RWPE2 (cell line): ENCODE data around the gene HIVEP3.

Source experiments
- ATAC-seq: fragments of 200-7000 bp; cut with Tn5 transposase; 3 replicates; pipeline ENCODE4 v1.9.1; 2021; ENCODE audit warnings: low read depth
- DNase-seq: peaks from one replicate; pipeline ENCODE4 v3.0.0-alpha.2; 2020; ENCODE audit warnings: low spot score
- H3K27ac ChIP-seq: fragments of 450-650 bp; 2 replicates; pipeline ENCODE4 v1.5.1; 2017; ENCODE audit warnings: mild to moderate bottlenecking; ENCODE audit not compliant: poor library complexity, severe bottlenecking
- H3K27me3 ChIP-seq: fragments of 250-450 bp; sonication (Bioruptor Pico); 2 replicates; pipeline ENCODE4 v1.5.1; 2021; ENCODE audit warnings: mild to moderate bottlenecking, moderate library complexity; ENCODE audit not compliant: insufficient read depth, poor library complexity, severe bottlenecking
- H3K36me3 ChIP-seq: fragments of 250-450 bp; sonication (Bioruptor Pico); 2 replicates; pipeline ENCODE4 v1.5.1; 2020; ENCODE audit warnings: low read depth, mild to moderate bottlenecking, moderate library complexity
- H3K4me1 ChIP-seq: fragments of 250-450 bp; sonication (Bioruptor Pico); 2 replicates; pipeline ENCODE4 v1.5.1; 2021; ENCODE audit warnings: mild to moderate bottlenecking, moderate library complexity; ENCODE audit not compliant: insufficient read depth, poor library complexity, severe bottlenecking
- H3K4me3 ChIP-seq: fragments of 250-450 bp; sonication (Bioruptor Pico); 2 replicates; pipeline ENCODE4 v1.5.1; 2021; ENCODE audit warnings: mild to moderate bottlenecking, moderate library complexity; ENCODE audit not compliant: severe bottlenecking
- H3K9me3 ChIP-seq: fragments of 250-450 bp; sonication (Bioruptor Pico); 2 replicates; pipeline ENCODE4 v1.5.1; 2021; ENCODE audit warnings: mild to moderate bottlenecking, moderate library complexity; ENCODE audit not compliant: severe bottlenecking
- CTCF ChIP-seq: fragments of 450-650 bp; IDR thresholded peaks from one replicate; pipeline ENCODE4 v1.5.1; 2017; ENCODE audit warnings: mild to moderate bottlenecking, moderate library complexity; ENCODE audit not compliant: poor library complexity, severe bottlenecking

HIVEP3 gene

GRCh38 chr1:41500781-41501518, 417.8 kb downstream of the HIVEP3 start:
- ATAC-seq (peak; percentile 5), DNase-seq (no peak)
- H3K4me1 ChIP-seq = peaks cover 56% of the 10 kb centered on the region
- H3K27ac ChIP-seq = peak overlapping the region; percentile 71
- H3K4me3 ChIP-seq = no peak overlapping the region
- H3K27me3 ChIP-seq = no peaks in the 10 kb centered on the region
- no peak for TF ChIP-seq CTCF
- H3K9me3 ChIP-seq = no peaks in the 10 kb centered on the region
- no peaks in the 10 kb centered on the region for H3K36me3 ChIP-seq

GRCh38 chr1:41500378-41500777, 418.3 kb downstream of the HIVEP3 start:
- Histone ChIP-seq H3K4me3 (no peak overlapping the region), H3K27me3 (no peaks in the 10 kb centered on the region), H3K36me3 (no peaks in the 10 kb centered on the region), H3K27ac (peak overlapping the region; percentile 71), H3K9me3 (no peaks in the 10 kb centered on the region), H3K4me1 (peaks cover 62% of the 10 kb centered on the region)
- ATAC-seq (peak; percentile 72), DNase-seq (peak; percentile 95)
- TF ChIP-seq CTCF = no peak

GRCh38 chr1:41499591-41499990, 419.1 kb downstream of the HIVEP3 start:
- H3K4me1 ChIP-seq = peaks cover 62% of the 10 kb centered on the region
- no peak for TF ChIP-seq CTCF
- H3K27ac ChIP-seq = peak overlapping the region; percentile 71
- H3K4me3 ChIP-seq = no peak overlapping the region
- ATAC-seq = no peak
- H3K9me3 ChIP-seq = no peaks in the 10 kb centered on the region
- H3K36me3 ChIP-seq = no peaks in the 10 kb centered on the region
- DNase-seq = no peak
- H3K27me3 ChIP-seq = no peaks in the 10 kb centered on the region

GRCh38 chr1:41498804-41499203, 419.9 kb downstream of the HIVEP3 start:
- no peak for TF ChIP-seq CTCF
- H3K27me3 ChIP-seq = no peaks in the 10 kb centered on the region
- peak; percentile 11 for ATAC-seq
- no peaks in the 10 kb centered on the region for H3K36me3 ChIP-seq
- peak; percentile 84 for DNase-seq
- no peaks in the 10 kb centered on the region for H3K9me3 ChIP-seq
- peaks cover 56% of the 10 kb centered on the region for H3K4me1 ChIP-seq
- H3K27ac ChIP-seq = peak overlapping the region; percentile 71
- H3K4me3 ChIP-seq = no peak overlapping the region

GRCh38 chr1:41498391-41498790, 420.3 kb downstream of the HIVEP3 start:
- no peaks in the 10 kb centered on the region for H3K36me3 ChIP-seq
- H3K9me3 ChIP-seq = no peaks in the 10 kb centered on the region
- H3K27me3 ChIP-seq = no peaks in the 10 kb centered on the region
- no peak for TF ChIP-seq CTCF
- DNase-seq (no peak), ATAC-seq (no peak)
- H3K27ac ChIP-seq = peak overlapping the region; percentile 71
- H3K4me1 ChIP-seq = peaks cover 59% of the 10 kb centered on the region
- H3K4me3 ChIP-seq = no peak overlapping the region
